Measurements from ENCODE around the gene TWF2.

The TWF2 gene

DNA sequence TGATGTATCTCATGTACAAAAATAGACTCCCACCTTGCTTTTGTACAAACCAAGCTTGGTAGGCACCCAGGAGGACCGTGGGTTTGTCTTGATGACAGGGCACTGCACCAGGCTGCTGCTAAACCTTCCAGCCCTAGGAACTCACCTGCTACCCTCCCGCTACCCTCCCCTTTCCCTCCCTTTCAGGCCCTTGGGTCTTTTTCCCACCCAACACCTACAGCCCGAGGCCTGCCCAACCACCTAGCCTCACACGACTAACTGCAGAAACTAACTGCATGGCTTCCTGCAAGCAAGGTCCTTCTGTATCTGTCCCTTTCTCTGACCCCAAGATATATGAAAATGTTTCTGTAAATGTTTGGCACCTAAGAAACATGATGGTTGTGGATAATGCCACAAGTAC is 17.7 kb upstream of the TWF2 start:
- DNase-seq, result no peak

DNA sequence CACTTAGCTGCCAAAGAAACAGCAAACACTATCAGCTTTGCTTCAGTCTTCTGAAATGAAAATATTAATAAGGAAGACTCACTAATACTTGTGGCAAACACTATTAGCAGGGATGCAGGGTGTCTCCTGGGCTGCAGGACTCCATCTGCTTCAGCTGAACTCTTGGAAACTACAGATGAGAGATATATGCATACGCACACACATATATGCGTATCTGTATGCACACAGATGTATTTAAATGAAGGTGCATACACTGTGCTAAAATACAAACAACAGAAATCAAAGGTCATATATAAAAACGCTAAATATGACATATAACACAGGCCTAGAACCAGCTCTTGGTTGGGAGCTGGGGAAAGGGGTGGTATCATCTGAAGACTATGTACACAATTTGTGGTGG is 17.2 kb upstream of the TWF2 start:
- DNase-seq, result no peak

DNA sequence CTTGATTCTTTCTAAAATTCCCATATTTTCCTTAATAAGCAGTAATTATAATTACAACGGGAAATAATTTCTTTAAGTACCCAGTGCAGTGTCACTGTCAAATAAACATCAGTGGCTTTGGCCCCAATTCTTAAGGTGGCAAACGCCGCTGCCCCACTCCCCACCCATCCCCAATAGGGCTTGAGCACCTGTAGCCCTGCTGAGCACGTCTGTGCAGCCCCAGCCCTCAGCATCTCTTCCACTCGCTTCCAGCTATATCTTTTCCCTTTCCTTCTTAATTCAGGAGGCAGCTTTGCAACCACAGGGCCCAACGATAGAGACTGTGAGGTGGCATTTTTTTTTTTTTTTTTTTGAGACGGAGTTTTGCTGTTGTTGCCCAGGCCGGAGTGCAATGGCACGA is 15.7 kb upstream of the TWF2 start:
- DNase-seq, result no peak

DNA sequence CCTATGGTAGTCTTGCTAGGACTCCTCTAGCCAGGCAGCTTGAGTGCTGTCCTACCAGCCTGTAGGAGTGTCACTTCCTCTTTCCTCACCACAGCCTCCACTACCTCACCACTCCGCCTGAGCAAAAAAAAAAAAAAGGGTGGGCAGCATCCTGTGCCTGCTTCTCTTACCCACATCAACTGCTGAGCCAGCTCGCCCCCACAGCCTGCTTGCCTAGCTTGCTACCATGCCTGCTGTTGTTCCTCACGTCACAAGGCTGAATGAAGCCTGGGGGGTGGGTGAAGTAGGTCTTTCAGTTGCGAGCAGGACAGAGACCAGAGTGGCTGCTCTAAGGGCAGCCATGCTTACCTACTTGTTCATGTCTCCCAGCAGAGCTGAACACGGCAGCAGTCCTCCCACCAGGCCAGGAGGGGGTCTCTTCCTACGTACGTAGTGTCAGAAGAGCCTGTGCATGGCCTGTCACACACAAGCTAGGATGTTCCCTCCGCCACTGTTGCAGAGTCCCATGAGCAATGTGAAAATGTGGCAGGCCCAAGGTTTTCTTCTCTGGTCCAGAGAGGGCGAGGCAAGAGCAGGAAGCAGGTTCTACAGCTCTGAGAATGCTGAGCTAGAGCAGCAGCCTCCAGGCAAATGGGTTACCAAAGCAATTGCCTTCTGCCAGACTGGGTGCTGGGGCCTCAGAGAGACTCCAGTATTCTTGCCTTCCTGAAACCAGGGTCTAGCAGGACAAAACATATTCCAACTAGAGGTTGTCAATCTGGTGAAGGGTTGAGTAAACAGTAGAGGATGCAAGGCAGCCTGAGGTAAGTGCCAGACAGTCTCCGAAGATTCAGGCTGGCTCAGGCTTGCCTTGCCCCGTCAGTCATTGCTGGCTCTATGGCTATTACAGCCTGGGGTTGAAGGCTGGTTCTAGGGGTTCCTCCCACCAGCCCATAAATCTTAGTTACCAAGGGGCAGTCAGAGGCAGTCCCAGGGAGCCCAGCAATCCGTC is 14.7 kb upstream of the TWF2 start:
- DNase-seq, result no peak

DNA sequence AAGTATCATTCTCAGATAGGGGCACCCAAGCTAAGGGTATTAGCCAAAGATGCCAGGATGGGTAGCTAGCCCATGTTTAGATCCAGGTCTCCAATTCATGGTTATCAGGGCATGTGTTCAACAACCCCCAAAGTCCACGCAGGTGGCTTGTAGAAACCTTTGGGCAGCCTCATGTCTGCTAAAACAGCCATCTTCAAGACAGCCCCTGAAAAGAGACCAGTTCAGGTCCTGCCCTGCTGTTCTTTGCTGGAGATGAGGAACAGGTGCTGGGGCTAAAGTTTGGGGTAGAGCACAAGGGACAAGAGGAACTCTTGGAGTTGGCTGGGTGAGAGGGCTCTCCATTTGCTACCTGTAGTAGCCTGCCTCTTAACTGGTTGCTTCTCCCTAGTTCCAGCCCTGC is 11.2 kb upstream of the TWF2 start:
- no peak for DNase-seq

DNA sequence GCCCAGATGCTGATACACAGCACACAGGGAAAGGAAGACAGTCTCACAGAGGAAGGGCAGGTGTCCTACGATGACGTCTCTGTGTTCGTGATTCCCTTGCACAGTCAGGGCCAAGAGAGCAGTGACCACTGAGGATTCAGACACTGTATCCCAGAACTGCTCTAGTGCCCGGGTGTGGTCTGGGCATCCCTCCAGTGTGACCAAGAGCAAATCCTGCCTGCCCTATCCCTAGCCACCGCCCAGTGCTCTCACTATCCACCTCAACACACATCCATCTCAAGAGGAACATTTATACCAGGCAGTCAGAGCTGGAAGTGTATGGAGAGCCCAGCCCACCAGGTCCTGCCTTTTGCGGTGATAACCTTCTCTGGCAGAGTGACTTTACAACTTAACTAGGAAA is 10.7 kb upstream of the TWF2 start:
- no peak for DNase-seq

DNA sequence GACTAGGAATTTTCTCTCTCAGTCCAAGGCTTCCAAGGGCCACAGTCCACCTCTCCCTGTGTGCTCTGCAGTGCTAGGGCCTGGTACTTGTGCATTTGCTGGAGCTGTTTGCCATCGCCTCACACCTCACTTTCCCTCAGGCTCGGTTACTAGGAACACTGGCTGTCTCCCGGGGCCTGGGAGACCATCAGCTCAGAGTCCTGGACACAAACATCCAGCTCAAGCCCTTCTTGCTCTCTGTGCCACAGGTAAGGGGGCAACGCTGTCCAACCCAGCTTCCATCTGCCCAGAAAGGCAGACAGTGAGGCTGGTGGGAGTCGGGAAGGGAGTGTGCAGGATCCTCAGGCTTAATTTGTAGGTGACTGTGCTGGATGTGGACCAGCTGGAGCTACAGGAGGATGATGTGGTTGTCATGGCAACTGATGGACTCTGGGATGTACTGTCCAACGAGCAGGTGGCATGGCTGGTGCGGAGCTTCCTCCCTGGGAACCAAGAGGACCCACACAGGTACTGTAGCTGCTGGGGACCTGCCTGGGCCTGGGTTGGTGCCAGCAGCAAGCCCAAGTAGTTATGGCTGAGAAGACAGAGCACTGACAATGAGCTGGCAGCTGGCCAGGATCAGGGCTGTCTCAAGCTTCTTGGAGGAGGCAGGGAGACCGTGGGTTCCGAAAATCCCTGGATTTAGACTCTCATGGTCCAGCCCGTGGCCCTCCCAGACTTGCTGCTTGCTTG is 10.0 kb upstream of the TWF2 start:
- no peak for DNase-seq

DNA sequence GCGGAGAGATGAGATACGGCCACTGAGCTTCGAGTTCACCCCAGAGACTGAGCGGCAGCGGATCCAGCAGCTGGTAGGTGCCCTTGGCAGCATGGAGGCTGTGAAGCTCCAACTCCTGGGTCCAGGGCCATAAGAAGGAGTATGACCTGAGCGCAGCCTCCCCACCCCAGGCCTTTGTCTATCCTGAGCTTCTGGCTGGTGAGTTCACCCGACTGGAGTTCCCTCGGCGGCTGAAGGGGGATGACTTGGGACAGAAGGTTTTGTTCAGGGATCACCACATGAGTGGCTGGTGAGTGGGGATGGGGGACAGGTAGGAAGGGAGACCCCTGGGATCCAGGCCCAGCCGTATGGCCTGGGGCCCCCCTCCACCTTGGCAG is 9.2 kb upstream of the TWF2 start:
- no peak for DNase-seq

DNA sequence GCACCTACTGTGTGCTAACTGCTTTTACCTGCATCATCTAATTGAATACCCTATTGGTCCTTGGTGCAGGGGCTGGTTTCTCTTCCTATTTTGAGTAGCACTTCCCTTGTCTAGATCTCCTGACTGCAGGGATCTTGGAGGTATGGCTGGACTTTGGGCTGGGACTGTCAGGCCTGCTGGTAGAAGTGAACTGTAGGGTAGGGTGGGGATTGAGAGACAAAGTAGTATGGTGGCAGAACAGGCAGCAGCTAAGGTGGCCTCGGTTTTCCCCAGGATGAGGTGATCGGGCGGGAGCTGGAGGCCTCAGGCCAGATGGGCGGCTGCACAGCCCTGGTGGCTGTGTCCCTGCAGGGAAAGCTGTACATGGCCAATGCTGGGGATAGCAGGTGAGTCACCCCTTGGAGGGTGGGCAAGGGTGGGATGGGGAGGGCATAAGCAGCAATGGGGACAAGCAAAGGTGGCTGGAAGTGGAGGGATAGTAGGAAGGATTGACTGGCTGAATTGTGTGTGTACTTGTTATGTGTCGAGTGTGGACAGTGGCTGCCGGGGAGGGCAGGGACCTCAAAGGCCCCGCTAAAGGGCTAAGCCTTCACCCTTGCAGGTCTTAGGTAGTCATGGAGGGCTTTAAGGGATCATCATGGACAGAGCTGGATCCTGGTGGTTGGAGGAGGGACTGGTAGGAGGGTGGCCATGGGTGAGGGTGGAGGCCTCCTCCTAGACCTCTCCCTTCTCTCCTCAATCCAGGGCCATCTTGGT is 8.6 kb upstream of the TWF2 start:
- no peak for DNase-seq

DNA sequence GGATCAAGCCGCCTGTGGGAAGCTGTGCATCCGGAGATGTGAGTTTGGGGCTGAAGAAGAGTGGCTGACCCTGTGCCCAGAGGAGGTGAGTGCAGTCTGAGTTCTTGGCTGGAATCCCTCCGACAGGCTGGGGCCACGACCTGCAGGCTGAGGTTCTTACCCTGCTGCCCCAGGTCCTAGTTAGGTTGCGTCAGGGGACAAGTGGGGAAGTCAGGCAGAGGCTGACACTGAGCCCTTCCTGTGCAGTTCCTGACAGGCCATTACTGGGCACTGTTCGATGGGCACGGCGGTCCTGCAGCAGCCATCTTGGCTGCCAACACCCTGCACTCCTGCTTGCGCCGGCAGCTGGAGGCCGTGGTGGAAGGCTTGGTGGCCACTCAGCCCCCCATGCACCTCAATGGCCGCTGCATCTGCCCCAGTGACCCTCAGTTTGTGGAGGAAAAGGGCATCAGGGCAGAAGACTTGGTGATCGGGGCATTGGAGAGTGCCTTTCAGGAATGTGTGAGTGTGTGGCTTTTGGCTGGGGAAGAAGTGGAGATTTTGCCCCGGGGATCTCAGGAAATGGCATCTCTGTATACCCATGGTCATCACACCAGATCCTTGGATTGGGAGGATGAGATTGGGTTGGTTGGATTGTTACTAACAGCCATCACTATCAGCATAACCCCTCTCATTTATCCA is 7.9 kb upstream of the TWF2 start:
- no peak for DNase-seq

DNA sequence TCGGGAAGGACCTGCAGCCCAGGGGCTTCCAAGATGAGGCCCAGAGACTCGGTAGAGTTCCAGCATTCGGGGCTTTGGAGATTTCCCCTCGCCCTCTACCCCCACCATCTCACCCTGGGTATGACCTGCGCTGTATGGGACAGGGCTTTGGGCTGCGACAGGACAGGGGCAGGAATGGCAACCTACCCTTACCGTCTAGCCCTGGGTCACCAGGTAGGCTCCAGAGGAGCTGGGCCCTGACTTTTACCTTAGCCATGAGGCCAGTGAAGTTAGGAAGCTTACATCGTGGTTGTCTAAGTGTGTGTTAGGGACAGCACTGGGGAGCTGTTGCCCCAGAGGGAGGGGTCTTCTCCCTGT is 7.3 kb upstream of the TWF2 start:
- no peak for DNase-seq

DNA sequence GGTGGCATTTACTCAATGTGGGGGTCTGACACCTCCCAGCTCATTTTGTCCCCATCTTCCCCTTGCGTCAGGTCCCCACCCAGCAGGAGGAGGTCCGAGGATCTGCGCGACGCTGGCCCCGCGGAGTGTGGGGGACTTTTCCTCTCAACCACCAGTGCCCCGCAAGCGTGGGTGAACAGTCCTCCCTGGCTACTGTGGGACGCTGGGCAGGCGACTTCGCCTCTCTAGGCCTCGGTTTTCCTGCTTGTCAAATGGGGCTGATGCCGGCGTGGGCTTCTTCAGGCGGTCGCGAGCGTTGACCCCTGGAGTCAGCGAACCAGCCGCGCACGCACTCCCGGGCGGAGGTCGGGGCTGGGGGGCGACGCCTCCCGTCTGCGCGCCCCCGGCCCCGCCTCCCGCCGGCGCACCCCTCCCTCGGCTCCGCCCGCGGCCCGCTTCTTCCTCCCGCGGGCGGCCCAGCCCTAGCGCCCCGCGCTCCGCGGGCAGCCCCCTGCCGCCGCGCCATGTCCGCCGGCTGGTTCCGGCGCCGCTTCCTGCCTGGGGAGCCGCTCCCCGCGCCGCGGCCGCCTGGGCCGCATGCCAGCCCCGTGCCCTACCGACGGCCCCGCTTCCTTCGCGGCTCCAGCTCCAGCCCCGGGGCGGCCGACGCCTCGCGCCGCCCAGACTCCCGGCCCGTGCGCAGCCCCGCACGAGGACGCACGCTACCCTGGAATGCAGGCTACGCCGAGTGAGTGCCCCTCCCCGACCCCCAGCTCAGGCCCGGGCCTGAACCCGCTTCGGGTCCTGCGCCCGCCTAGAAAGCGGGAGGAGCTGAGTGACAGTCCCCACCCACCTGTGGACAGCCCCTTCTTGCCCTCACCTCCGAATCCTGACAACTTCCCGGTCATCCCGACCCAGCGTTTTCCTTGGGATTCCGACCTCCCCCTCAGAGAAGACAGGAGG is 6.6 kb upstream of the TWF2 start, which contains the start of gene PPM1M:
PPM1M (plus strand) TSS at position 438 of the 942 bp plus-strand sequence; CDS start at position 504, 66 bp downstream.
- no peak for DNase-seq

DNA sequence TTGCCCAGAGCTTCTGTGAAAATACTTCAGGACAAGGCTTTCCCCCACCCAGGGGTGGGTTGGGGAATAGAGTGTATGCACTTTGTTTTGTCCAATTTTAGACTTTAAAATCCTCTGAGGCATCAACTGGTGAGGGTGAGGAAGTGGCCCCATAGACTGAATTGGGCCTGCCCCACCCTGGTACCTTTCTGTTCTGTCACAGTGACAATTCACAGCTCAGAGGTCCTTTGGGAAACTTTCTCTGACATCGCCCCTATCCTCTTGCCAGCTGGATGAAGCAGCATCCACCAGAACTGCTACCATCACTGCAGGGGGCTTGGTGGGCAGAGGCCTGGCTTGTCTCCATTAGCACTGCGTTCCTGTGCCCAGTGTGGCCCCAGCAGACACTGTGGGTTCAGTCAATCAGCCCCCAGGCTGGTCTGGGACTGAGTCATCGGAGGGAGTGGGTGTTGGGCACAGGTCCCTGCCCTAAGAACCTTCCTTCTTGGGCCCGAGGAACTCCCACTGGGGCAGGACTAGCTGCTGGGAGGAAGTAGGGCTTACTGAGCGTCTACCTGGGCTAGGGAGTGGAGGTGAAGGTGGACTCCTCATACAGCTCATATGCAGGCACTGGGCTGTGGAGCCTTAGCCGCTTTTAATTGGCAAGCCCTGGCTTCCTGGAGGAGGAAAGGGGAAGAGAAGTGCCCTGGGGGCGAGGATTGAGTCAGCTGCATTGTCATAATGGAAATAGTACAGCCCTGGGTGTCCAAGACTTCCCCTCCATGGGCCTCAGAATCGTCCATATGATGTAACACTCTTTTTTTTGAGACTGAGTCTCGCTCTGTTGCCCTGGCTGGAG is 5.1 kb upstream of the TWF2 start:
- no peak for DNase-seq

DNA sequence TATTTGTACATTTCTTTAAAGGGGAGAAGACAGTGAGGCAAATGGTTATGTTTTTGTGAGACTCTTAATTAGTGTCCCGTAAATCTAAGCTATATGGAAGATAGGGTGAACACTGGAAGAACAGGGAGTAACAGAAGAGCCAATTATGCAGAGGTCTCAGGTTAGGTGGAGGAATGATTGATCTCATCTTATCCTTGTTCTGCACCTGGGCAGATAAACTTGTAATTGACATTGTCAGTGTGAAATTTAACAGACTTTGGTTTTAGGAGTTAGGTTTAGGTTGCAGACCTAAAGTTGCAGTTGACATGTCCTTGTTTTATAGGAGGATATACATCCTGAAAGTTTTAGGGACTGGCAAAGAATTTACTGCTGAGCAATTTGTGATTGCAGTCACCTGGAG is 3.1 kb upstream of the TWF2 start:
- no peak for DNase-seq

DNA sequence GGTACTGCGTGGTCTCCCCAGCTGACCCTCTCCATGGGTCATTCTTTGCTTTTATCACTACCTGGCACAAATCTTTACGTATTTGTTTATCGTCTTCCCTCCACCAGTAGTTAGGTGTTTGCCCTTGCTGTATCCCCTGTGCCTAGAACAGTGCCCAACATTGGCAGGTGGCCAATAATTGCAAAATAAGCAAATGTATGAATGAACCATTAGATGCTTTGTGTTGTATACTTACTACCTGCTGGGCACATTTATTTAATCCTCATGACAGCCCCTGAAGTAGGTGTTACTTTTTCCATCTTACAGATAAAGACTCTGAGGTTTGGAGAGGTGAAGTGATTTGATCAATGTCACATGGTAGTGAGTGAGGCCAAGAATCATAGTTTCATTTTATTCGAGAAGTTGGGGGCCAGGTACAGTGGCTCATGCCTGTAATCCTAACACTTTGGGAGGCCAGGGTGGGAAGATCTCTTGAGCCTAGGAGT is 2.0 kb upstream of the TWF2 start:
- no peak for DNase-seq

DNA sequence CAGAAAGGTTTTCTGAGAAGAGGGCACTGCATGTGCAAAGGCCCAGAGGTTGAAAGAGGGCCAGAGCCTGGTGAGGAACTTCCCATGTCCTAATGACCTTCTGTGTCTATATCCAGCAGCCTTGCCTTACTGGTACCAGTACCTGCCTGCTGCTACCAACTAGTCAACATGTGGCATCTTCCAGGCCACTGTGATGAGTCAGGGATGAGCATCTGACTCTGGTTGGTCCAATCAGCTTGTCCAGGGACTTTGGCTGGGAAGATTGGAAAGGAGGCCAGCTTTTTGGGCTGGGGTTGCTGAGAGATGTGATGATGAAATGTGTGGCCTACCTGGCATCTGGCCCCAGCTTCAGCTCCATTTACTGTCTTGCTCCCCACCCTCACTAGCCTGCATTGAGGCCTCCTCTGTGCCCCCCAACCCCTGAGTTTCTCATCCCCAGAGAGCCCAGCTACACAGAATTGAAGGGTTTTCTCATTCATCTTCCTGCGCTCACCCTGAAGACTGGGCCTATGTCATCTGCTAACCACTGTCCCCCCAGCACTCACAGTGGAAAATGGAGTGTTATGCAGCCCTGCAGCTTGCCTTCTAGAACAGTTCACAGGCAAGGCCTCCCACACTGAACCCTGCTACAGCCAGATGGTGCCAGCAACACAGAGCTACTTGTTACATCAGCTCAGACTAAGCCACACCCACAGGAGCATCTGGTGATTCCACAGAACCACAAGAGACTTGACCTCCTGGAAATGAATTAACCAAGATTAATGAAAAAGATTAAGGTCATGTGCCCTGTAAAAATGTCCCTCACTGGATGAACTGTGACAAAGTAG is 1.3 kb upstream of the TWF2 start:
- no peak for DNase-seq

DNA sequence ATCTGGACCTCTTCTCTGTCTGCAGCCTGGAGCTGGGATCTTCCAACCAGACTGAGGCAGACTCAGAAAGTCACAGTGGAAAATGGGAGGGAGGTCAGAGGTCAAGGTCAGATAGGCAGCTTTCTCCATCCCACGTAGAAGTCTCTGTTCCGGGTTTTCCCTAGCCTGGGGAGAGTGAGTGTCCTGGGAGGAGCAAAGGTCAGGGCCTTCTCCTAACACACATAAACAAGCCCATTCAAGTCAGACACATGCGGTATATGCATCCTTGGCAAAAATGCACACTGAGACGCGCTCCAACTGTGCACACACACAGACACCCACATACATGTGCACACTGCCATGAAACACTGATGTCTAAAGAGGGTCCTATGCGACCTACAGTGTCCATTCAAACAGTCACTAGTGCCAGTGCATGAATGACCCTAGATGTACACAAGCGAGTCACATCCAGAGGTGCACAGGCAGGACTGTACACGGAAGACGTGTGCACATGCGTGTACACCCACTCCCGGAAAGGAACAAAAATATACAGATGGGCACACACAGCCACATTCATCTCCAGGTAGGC is 681 bp downstream of the TWF2 start:
- DNase-seq, result no peak

DNA sequence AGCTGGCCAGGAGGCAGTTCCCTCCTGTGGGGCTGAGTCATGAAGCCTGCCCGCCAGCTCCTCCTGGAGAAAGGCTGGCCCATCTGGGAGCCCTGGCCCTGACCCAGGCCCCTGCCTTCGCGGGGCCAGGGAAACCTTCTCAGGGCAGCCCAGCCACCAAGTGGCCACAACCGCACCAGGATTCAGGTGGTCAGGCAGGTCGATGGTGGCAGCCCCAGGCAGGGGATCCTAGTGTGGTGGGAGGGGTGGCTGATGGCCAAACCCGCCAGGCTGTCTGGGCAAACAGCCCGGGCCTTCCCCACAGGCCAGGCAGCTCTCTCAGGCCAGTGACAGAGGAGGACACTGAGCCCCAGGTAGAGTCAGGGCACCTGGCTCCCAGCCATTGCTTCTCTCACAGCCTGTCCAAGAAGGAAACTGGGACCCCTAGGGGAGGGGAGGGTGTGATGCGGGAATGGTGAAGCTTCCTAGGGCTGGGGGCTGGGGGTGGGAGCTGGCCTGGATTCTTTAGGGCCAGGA is 1.2 kb downstream of the TWF2 start:
- no peak for DNase-seq
